HL-60 (cell line): ENCODE results near the gene PGRMC2.

ENCODE experiments used
- DNase-seq, 2 experiments: peaks; one replicate each; pipeline ENCODE4 v3.0.0-alpha.2; 2010 to 2020; ENCODE audit warnings: low read depth in 1 of 2, low spot score in 1 of 2
- H3K27ac ChIP-seq: fragments of 250-450 bp; sonication (Bioruptor Pico); replicated peaks from 2 replicates; pipeline ENCODE4 v1.5.1; 2020; ENCODE audit warnings: mild to moderate bottlenecking, moderate library complexity
- H3K27me3 ChIP-seq: fragments of 250-450 bp; sonication (Bioruptor Pico); 2 replicates; pipeline ENCODE4 v1.5.1; 2021; ENCODE audit warnings: mild to moderate bottlenecking, moderate library complexity; ENCODE audit not compliant: insufficient read depth, poor library complexity, severe bottlenecking
- H3K4me3 ChIP-seq: replicated peaks from 2 replicates; pipeline ENCODE4 v1.5.1; 2011; ENCODE audit warnings: mild to moderate bottlenecking, control low read depth, low read length; ENCODE audit not compliant: insufficient read depth
- CTCF ChIP-seq: IDR thresholded peaks from one replicate; pipeline ENCODE4 v1.5.1; 2011; ENCODE audit warnings: low read length, control low read depth, inconsistent platforms; ENCODE audit not compliant: insufficient read depth
- GABPA ChIP-seq: IDR thresholded peaks from 2 replicates; pipeline ENCODE4 v1.6.1; 2012; ENCODE audit warnings: low read depth
- POLR2AphosphoS5 ChIP-seq: IDR thresholded peaks from 2 replicates; pipeline ENCODE4 v1.6.1; 2012; ENCODE audit warnings: low read depth
- REST ChIP-seq: IDR thresholded peaks from 2 replicates; pipeline ENCODE4 v1.6.1; 2012; ENCODE audit warnings: low read depth; ENCODE audit not compliant: insufficient replicate concordance
- SPI1 ChIP-seq: IDR thresholded peaks from 2 replicates; pipeline ENCODE4 v1.6.1; 2012; ENCODE audit warnings: low read depth, mild to moderate bottlenecking, borderline replicate concordance

Gene PGRMC2

GRCh38 chr4:128225148-128225547 is 62.5 kb downstream of the PGRMC2 start:
- no peak for DNase-seq
- Histone ChIP-seq H3K27me3 (no peaks in the 10 kb centered on the region), H3K4me3 (no peak overlapping the region), H3K27ac (no peak overlapping the region)
- no peak for TF ChIP-seq CTCF
- no peak for TF ChIP-seq SPI1
- no peak for TF ChIP-seq POLR2AphosphoS5
- TF ChIP-seq REST, result no peak

- TF ChIP-seq CTCF (no peak), POLR2AphosphoS5 (no peak), REST (no peak), SPI1 (no peak), GABPA (no peak)
- H3K4me3 ChIP-seq, result no peak overlapping the region
- H3K27me3 ChIP-seq, result no peaks in the 10 kb centered on the region
- no peak for DNase-seq
- H3K27ac ChIP-seq, result no peak overlapping the region
Observed at GRCh38 chr4:128221586-128221985, 66.0 kb downstream of the PGRMC2 start.

GRCh38 chr4:128220286-128221235 is 67.1 kb downstream of the PGRMC2 start:
- H3K4me3 ChIP-seq, result no peak overlapping the region
- no peak for DNase-seq
- H3K27me3 ChIP-seq, result no peaks in the 10 kb centered on the region
- TF ChIP-seq REST (no peak), CTCF (no peak), GABPA (no peak), SPI1 (no peak), POLR2AphosphoS5 (no peak)
- H3K27ac ChIP-seq, result no peak overlapping the region
